Psoas muscle (tissue), 8 donors: ENCODE measurements around the gene RNASE13. TPM values are rescaled to one million over a fixed set of nuclear protein-coding genes. Genes with fewer than 3 reads are reported as not detected.

Experiments
- ATAC-seq, 4 donors: fragments of 200-7000 bp; cut with Tn5 transposase; one replicate each; pipeline ENCODE4 v1.9.1; 2020; ENCODE audit warnings: moderate library complexity in 3 of 4, mild to moderate bottlenecking in 2 of 4
- DNase-seq, 2 donors: peaks; one replicate each; pipeline ENCODE4 v3.0.0-alpha.2; 2020
- H3K27ac ChIP-seq: fragments of 200-600 bp; one replicate; pipeline ENCODE4 v1.8.0; 2022
- H3K27me3 ChIP-seq, 3 donors: fragments of 200-600 bp in 1 of 3; one replicate each; pipeline versions ENCODE4 v1.6.1 to v1.8.0; 2013 to 2022; ENCODE audit warnings: low read length in 2 of 3, mild to moderate bottlenecking in 2 of 3, moderate library complexity in 1 of 3; ENCODE audit not compliant: insufficient read depth in 3 of 3
- H3K36me3 ChIP-seq, 2 donors: fragments of 200-600 bp in 1 of 2; one replicate each; pipeline versions ENCODE4 v1.6.1 to v1.8.0; 2013 to 2022; ENCODE audit warnings: low read depth in 1 of 2, mild to moderate bottlenecking in 1 of 2, moderate library complexity in 1 of 2; ENCODE audit not compliant: insufficient read depth in 1 of 2
- H3K4me1 ChIP-seq: fragments of 200-600 bp; one replicate; pipeline ENCODE4 v1.8.0; 2022
- H3K4me3 ChIP-seq: fragments of 200-600 bp; one replicate; pipeline ENCODE4 v1.8.0; 2022; ENCODE audit warnings: mild to moderate bottlenecking
- H3K9me3 ChIP-seq: fragments of 200-600 bp; one replicate; pipeline ENCODE4 v1.8.0; 2022
- CTCF ChIP-seq: fragments of 200-600 bp; IDR thresholded peaks from one replicate; pipeline ENCODE4 v1.8.0; 2022; ENCODE audit warnings: antibody characterized with exemption
- WGBS, 3 donors: extraction: QIAGEN DNeasy Blood & Tissue Kit; methylation state at CpG; one replicate each; pipeline versions ENCODE4 v1.1.6 to v1.1.7; 2013; 5-methylcytosine and 5-hydroxymethylcytosine counted together
- intact Hi-C, 2 donors: fragments of 100-400 bp; cut with DNase I; formaldehyde crosslinking; loops; one replicate each; pipeline versions ENCODE4 v1.11.0 to v1.14.2; 2022
- polyA plus RNA-seq, 3 donors: library from polyadenylated mRNA; stranded (reverse); fragments of 200-250 nt; gene quantifications; one replicate each; pipeline ENCODE4 v1.2.3, GENCODE V29; 2013
- total RNA-seq, 4 donors: library from RNA; stranded (reverse); fragmentation: NEBNext Ultra II Directional in 2 of 4; extraction: Animal tissue kit (Norgen Biotek cat#: 25700) in 2 of 4; gene quantifications; one replicate each; pipeline versions ENCODE4 v1.2.1 to v1.2.4, GENCODE V29; 2021 to 2023
- donor health status: healthy with polysubstance abuse.
- donor health status: DM: no; HTN: no; CAD: no; lungs with moderate emphysema.
- donor health status: Bipolar disorder and iron deficiency.
- donor health status: healthy.
- donor health status: DM: yes; HTN: yes; CAD: no.
- donor health status: DM: no; HTN: no; CAD: no.
- donor health status: DM: no; HTN: no; CAD: no.
- donor health status: DM: yes; HTN: yes; CAD: no.

Gene RNASE13
- total and polyA plus RNA-seq, 7 donors: 0.05 TPM; not detected in 6

GRCh38 chr14:21018286-21018685 is 16.3 kb downstream of the RNASE13 start:
- H3K27ac ChIP-seq: peak overlapping the region; percentile 13
- no peaks in the 10 kb centered on the region for H3K27me3 ChIP-seq
- H3K36me3 ChIP-seq: peaks cover 2 to 68% of the 10 kb centered on the region in 2 donors
- 30 to 46% (median 33%) methylated on average over 7 of the region's 7 CpGs for WGBS, 3 donors
- no peaks in the 10 kb centered on the region for H3K9me3 ChIP-seq
- no peak for DNase-seq
- H3K4me1 ChIP-seq: peaks cover 86% of the 10 kb centered on the region
- intact Hi-C loops: loop anchor here in 1 of 2 donors (5.0 kb wide), 1 partner anchor 74 kb away; no protein-coding TSS in a partner anchor
- H3K4me3 ChIP-seq: peak overlapping the region; percentile 12
- ATAC-seq: no peak
- no peak for TF ChIP-seq CTCF

- peaks cover 2 to 67% of the 10 kb centered on the region in 2 donors for H3K36me3 ChIP-seq
- no peaks in the 10 kb centered on the region for H3K27me3 ChIP-seq
- ATAC-seq (no peak), DNase-seq (no peak)
- H3K4me3 ChIP-seq: peak overlapping the region; percentile 12
- whole genome bisulfite sequencing, 3 donors: 51 to 58% (median 55%) methylated on average over 27 to 28 of the region's 28 CpGs
- peaks cover 80% of the 10 kb centered on the region for H3K4me1 ChIP-seq
- peak overlapping the region; percentile 13 for H3K27ac ChIP-seq
- H3K9me3 ChIP-seq: no peaks in the 10 kb centered on the region
- TF ChIP-seq CTCF: no peak
- intact Hi-C loops: loop anchor here in 1 of 2 donors (5.0 kb wide), 1 partner anchor 75 kb away; no protein-coding TSS in a partner anchor
Observed at GRCh38 chr14:21017528-21018245, 16.9 kb downstream of the RNASE13 start.

- WGBS, 3 donors: 49 to 67% (median 55%) methylated on average over 9 of the region's 9 CpGs
- intact Hi-C loops: loop anchor here in 1 of 2 donors (5.0 kb wide), 1 partner anchor 76 kb away; no protein-coding TSS in a partner anchor
Observed at GRCh38 chr14:21016413-21017190, 18.0 kb downstream of the RNASE13 start.

GRCh38 chr14:21015312-21015711 is 19.3 kb downstream of the RNASE13 start:
- H3K27me3 ChIP-seq: no peaks in the 10 kb centered on the region
- intact Hi-C loops: loop anchor here (2.0 to 5.0 kb wide), 2 partner anchors 77 to 89 kb away; no protein-coding TSS in a partner anchor
- peak; percentile 73 to 87 (median 83) for ATAC-seq
- peak overlapping the region; percentile 63 for H3K27ac ChIP-seq
- peaks cover 58% of the 10 kb centered on the region for H3K4me1 ChIP-seq
- no peak for TF ChIP-seq CTCF
- peak in 1 of 2 donors; percentile 63 for DNase-seq
- 20 to 26% (median 24%) methylated on average over 6 of the region's 6 CpGs for WGBS, 3 donors
- peaks cover 2 to 44% of the 10 kb centered on the region in 2 donors for H3K36me3 ChIP-seq
- peak overlapping the region; percentile 23 for H3K4me3 ChIP-seq
- H3K9me3 ChIP-seq: no peaks in the 10 kb centered on the region

More at GRCh38 chr14:21016413-21017190, 18.0 kb downstream of the RNASE13 start:
- Histone ChIP-seq H3K27me3 (no peaks in the 10 kb centered on the region), H3K36me3 (peaks cover 2 to 56% of the 10 kb centered on the region in 2 donors), H3K9me3 (no peaks in the 10 kb centered on the region), H3K4me1 (peaks cover 71% of the 10 kb centered on the region), H3K27ac (peak overlapping the region; percentile 50), H3K4me3 (no peak overlapping the region)
- DNase-seq (no peak), ATAC-seq (no peak)
- TF ChIP-seq CTCF: no peak
